CD8-positive, alpha-beta memory T cell (primary cell): Measurements from ENCODE around the gene SLC25A30. TPM values are rescaled to one million over a fixed set of nuclear protein-coding genes. Genes with fewer than 3 reads are reported as not detected.
"Not testable (repeated sequence)": the region's sequence is repeated elsewhere in the genome, so short reads cannot be mapped to it uniquely, and the experiment has no call there.

Experiments
- CTCF ChIA-PET: fragments of 350-600 bp; sonication (Branson Sonifier 250); formaldehyde crosslinking; loops from one replicate; lab custom pipeline; 2021; ENCODE audit warnings: antibody characterized with exemption; lab: Charles Lee
- POLR2A ChIA-PET: fragments of 350-600 bp; sonication (Branson Sonifier 250); formaldehyde crosslinking; loops from one replicate; lab custom pipeline; 2021; ENCODE audit warnings: antibody characterized with exemption; lab: Charles Lee
- DNase-seq, 5 donors: peaks; one replicate each; pipeline versions ENCODE4 v3.0.0 to v3.0.0-alpha.2; 2020 to 2022; ENCODE audit warnings: mixed read lengths in 1 of 5
- H3K27ac ChIP-seq: one replicate; pipeline ENCODE4 v1.7.0; 2013; ENCODE audit warnings: low read depth, mild to moderate bottlenecking, low read length, moderate library complexity
- H3K27me3 ChIP-seq: 2 replicates; pipeline ENCODE4 v1.7.0; 2013; ENCODE audit warnings: low read length, mild to moderate bottlenecking; ENCODE audit not compliant: insufficient read depth, poor library complexity, severe bottlenecking
- H3K36me3 ChIP-seq: 2 replicates; pipeline ENCODE4 v1.7.0; 2013; ENCODE audit warnings: mild to moderate bottlenecking, low read length, moderate library complexity; ENCODE audit not compliant: insufficient read depth
- H3K4me1 ChIP-seq: 2 replicates; pipeline ENCODE4 v1.7.0; 2013; ENCODE audit warnings: mild to moderate bottlenecking, low read length, moderate library complexity; ENCODE audit not compliant: insufficient read depth
- H3K4me3 ChIP-seq: 2 replicates; pipeline ENCODE4 v1.7.0; 2013; ENCODE audit warnings: mild to moderate bottlenecking, low read length
- H3K9me3 ChIP-seq: 2 replicates; pipeline ENCODE4 v1.7.0; 2013; ENCODE audit warnings: mild to moderate bottlenecking, low read length
- H3K27ac Mint-ChIP-seq, 8 donors: one replicate each; pipeline ENCODE4 v1.8.0; 2020 to 2021; ENCODE audit warnings: mixed read lengths in 8 of 8, mild to moderate bottlenecking in 6 of 8, inconsistent platforms in 3 of 8, moderate library complexity in 3 of 8
- H3K27me3 Mint-ChIP-seq, 2 donors: one replicate each; pipeline ENCODE4 v1.8.0; 2020 to 2021; ENCODE audit warnings: mixed read lengths in 2 of 2, mild to moderate bottlenecking in 1 of 2, moderate library complexity in 1 of 2
- H3K36me3 Mint-ChIP-seq, 3 donors: one replicate each; pipeline ENCODE4 v1.8.0; 2020 to 2021; ENCODE audit warnings: mixed read lengths in 3 of 3, inconsistent platforms in 1 of 3, mild to moderate bottlenecking in 1 of 3
- H3K4me1 Mint-ChIP-seq, 3 donors: one replicate each; pipeline ENCODE4 v1.8.0; 2020 to 2021; ENCODE audit warnings: mixed read lengths in 3 of 3, inconsistent platforms in 1 of 3, mild to moderate bottlenecking in 1 of 3
- H3K4me3 Mint-ChIP-seq, 7 donors: one replicate each; pipeline ENCODE4 v1.8.0; 2020 to 2021; ENCODE audit warnings: mixed read lengths in 7 of 7, mild to moderate bottlenecking in 6 of 7, moderate library complexity in 4 of 7, inconsistent platforms in 2 of 7
- H3K9me3 Mint-ChIP-seq, 5 donors: one replicate each; pipeline ENCODE4 v1.8.0; 2020 to 2022; ENCODE audit warnings: mixed read lengths in 5 of 5, mild to moderate bottlenecking in 3 of 5, moderate library complexity in 2 of 5, inconsistent platforms in 1 of 5
- polyA plus RNA-seq: library from polyadenylated mRNA; unstranded; fragments of 300-500 nt; fragmentation: Illumina TruSeq; gene quantifications from one replicate; pipeline ENCODE4 v1.2.3, GENCODE V29; 2021
- total RNA-seq, 2 experiments: library from RNA; stranded (reverse); gene quantifications; one replicate each; pipeline ENCODE4 v1.2.3, GENCODE V29; 2021

The SLC25A30 gene
- total and polyA plus RNA-seq, 3 experiments from 2014 or later: 1.7 to 29.8 (median 27.2) TPM

- H3K27me3 ChIP-seq: no peaks in the 10 kb centered on the region
- Mint-ChIP-seq H3K4me3 (peak overlapping the region in 1 of 7 donors; percentile 86), H3K36me3 (peaks cover 0 to 6% (median 0%) of the 10 kb centered on the region in 3 donors), H3K27ac (peak overlapping the region in 5 of 8 donors; percentile 1 to 75 (median 12)), H3K27me3 (peaks cover 0 to 3% of the 10 kb centered on the region in 2 donors), H3K4me1 (peaks cover 0 to 4% (median 3%) of the 10 kb centered on the region in 3 donors), H3K9me3 (peaks cover 0 to 2% (median 0%) of the 10 kb centered on the region in 5 donors)
- no peaks in the 10 kb centered on the region for H3K36me3 ChIP-seq
- POLR2A ChIA-PET: no interaction called here
- H3K4me1 ChIP-seq: no peaks in the 10 kb centered on the region
- CTCF ChIA-PET: interaction anchor here (1.4 kb wide), 1 partner anchor 51 kb away, joined by 4 read pairs; no protein-coding TSS in a partner anchor
- H3K27ac ChIP-seq: no peak overlapping the region
- no peak overlapping the region for H3K4me3 ChIP-seq
- no peaks in the 10 kb centered on the region for H3K9me3 ChIP-seq
- DNase-seq: no peak
Measured at GRCh38 chr13:45422731-45423292, 4.6 kb upstream of the SLC25A30 start.

- ChIA-PET POLR2A (no interaction called here), CTCF (interaction anchor here (1.0 to 1.2 kb wide), 2 partner anchors 21 to 44 kb away, joined by 3 read pairs; no protein-coding TSS in a partner anchor)
- peaks cover 0 to 15% (median 0%) of the 10 kb centered on the region in 3 donors for H3K36me3 Mint-ChIP-seq
- no peaks in the 10 kb centered on the region for H3K36me3 ChIP-seq
- H3K9me3 Mint-ChIP-seq: peaks cover 0 to 2% (median 0%) of the 10 kb centered on the region in 5 donors
- H3K27ac ChIP-seq: no peak overlapping the region
- no peak overlapping the region for H3K4me3 ChIP-seq
- no peak for DNase-seq
- H3K4me1 Mint-ChIP-seq: peaks cover 17 to 21% (median 17%) of the 10 kb centered on the region in 3 donors
- H3K27ac Mint-ChIP-seq: peak overlapping the region in 6 of 8 donors; percentile 36 to 75 (median 62)
- H3K9me3 ChIP-seq: no peaks in the 10 kb centered on the region
- peaks cover 12% of the 10 kb centered on the region for H3K4me1 ChIP-seq
- peaks cover 0 to 3% of the 10 kb centered on the region in 2 donors for H3K27me3 Mint-ChIP-seq
- H3K27me3 ChIP-seq: no peaks in the 10 kb centered on the region
- peak overlapping the region in 6 of 7 donors; percentile 50 to 79 (median 66) for H3K4me3 Mint-ChIP-seq
Measured at GRCh38 chr13:45419945-45420344, 1.8 kb upstream of the SLC25A30 start.

- CTCF ChIA-PET: interaction anchor here (1.0 kb wide), 1 partner anchor 20 kb away, joined by 3 read pairs; no protein-coding TSS in a partner anchor
- H3K27me3 Mint-ChIP-seq, H3K36me3 ChIP-seq, H3K4me3 ChIP-seq, DNase-seq, POLR2A ChIA-PET, H3K27ac ChIP-seq, H3K27me3 ChIP-seq, H3K9me3 ChIP-seq, H3K9me3 Mint-ChIP-seq: not testable (repeated sequence)
- peaks cover 18% of the 10 kb centered on the region for H3K4me1 ChIP-seq
- Mint-ChIP-seq H3K4me1 (peaks cover 20 to 27% (median 22%) of the 10 kb centered on the region in 3 donors), H3K27ac (peak overlapping the region in 3 of 8 donors; percentile 36 to 64 (median 61)), H3K4me3 (peak overlapping the region in 5 of 7 donors; percentile 13 to 79 (median 39)), H3K36me3 (peaks cover 0 to 18% (median 0%) of the 10 kb centered on the region in 3 donors)
Measured at GRCh38 chr13:45419389-45419788, 1.2 kb upstream of the SLC25A30 start.

- no peak for DNase-seq
- Histone ChIP-seq H3K27ac (peak overlapping the region; percentile 62), H3K4me3 (peak overlapping the region; percentile 96), H3K9me3 (no peaks in the 10 kb centered on the region), H3K27me3 (no peaks in the 10 kb centered on the region), H3K36me3 (peaks cover under 1% of the 10 kb centered on the region), H3K4me1 (peaks cover 37% of the 10 kb centered on the region)
- H3K36me3 Mint-ChIP-seq: peaks cover 0 to 18% (median 0%) of the 10 kb centered on the region in 3 donors
- H3K4me3 Mint-ChIP-seq: peak overlapping the region; percentile 86 to 99 (median 97)
- H3K4me1 Mint-ChIP-seq: peaks cover 29 to 48% (median 42%) of the 10 kb centered on the region in 3 donors
- peaks cover 0 to 3% of the 10 kb centered on the region in 2 donors for H3K27me3 Mint-ChIP-seq
- ChIA-PET POLR2A (interaction anchor here (1.9 to 3.5 kb wide), 5 partner anchors 17 to 76 kb away, joined by 13 to 28 read pairs (median 20); partner anchors contain the start of genes COG3 and TPT1), CTCF (interaction anchor here (1.0 to 2.1 kb wide), 7 partner anchors 12 to 75 kb away, joined by 3 to 11 read pairs (median 4); partner anchors contain the start of gene COG3)
- H3K9me3 Mint-ChIP-seq: peaks cover 0 to 2% (median 0%) of the 10 kb centered on the region in 5 donors
- peak overlapping the region; percentile 91 to 99 (median 95) for H3K27ac Mint-ChIP-seq
Measured at GRCh38 chr13:45416516-45417128, 1.6 kb downstream of the SLC25A30 start.

- Histone ChIP-seq H3K9me3 (no peaks in the 10 kb centered on the region), H3K36me3 (peaks cover 6% of the 10 kb centered on the region), H3K4me1 (peaks cover 37% of the 10 kb centered on the region), H3K4me3 (no peak overlapping the region), H3K27ac (no peak overlapping the region), H3K27me3 (no peaks in the 10 kb centered on the region)
- Mint-ChIP-seq H3K4me1 (peaks cover 33 to 55% (median 50%) of the 10 kb centered on the region in 3 donors), H3K27ac (peak overlapping the region in 7 of 8 donors; percentile 17 to 72 (median 47)), H3K4me3 (peak overlapping the region in 3 of 7 donors; percentile 45 to 71 (median 63)), H3K36me3 (peaks cover 0 to 33% (median 5%) of the 10 kb centered on the region in 3 donors), H3K9me3 (peaks cover 0 to 2% (median 0%) of the 10 kb centered on the region in 5 donors), H3K27me3 (peaks cover 0 to 3% of the 10 kb centered on the region in 2 donors)
- ChIA-PET POLR2A (interaction anchor here (0.6 kb wide), 1 partner anchor 29 kb away, joined by 3 read pairs; no protein-coding TSS in a partner anchor), CTCF (interaction anchor here (0.7 to 1.6 kb wide), 4 partner anchors 10 to 75 kb away, joined by 3 to 4 read pairs (median 3); no protein-coding TSS in a partner anchor)
- no peak for DNase-seq
Measured at GRCh38 chr13:45415112-45415511, 3.1 kb downstream of the SLC25A30 start.

GRCh38 chr13:45413826-45414307 lies 4.3 kb downstream of the SLC25A30 start:
- DNase-seq: no peak
- Mint-ChIP-seq H3K36me3 (peaks cover 0 to 44% (median 9%) of the 10 kb centered on the region in 3 donors), H3K4me3 (peak overlapping the region in 1 of 7 donors; percentile 27), H3K9me3 (peaks cover 0 to 2% (median 0%) of the 10 kb centered on the region in 5 donors), H3K4me1 (peaks cover 33 to 55% (median 50%) of the 10 kb centered on the region in 3 donors), H3K27me3 (no peaks in the 10 kb centered on the region), H3K27ac (peak overlapping the region in 1 of 8 donors; percentile 12)
- Histone ChIP-seq H3K36me3 (peaks cover 6% of the 10 kb centered on the region), H3K27me3 (no peaks in the 10 kb centered on the region), H3K4me3 (no peak overlapping the region), H3K4me1 (peaks cover 37% of the 10 kb centered on the region), H3K27ac (no peak overlapping the region), H3K9me3 (no peaks in the 10 kb centered on the region)
- ChIA-PET POLR2A (interaction anchor here (0.8 kb wide), 1 partner anchor 18 kb away, joined by 4 read pairs; no protein-coding TSS in a partner anchor), CTCF (interaction anchor here (0.7 to 1.6 kb wide), 3 partner anchors 9 to 77 kb away, joined by 3 read pairs; no protein-coding TSS in a partner anchor)

- Mint-ChIP-seq H3K27me3 (no peaks in the 10 kb centered on the region), H3K9me3 (no peaks in the 10 kb centered on the region), H3K4me3 (no peak overlapping the region), H3K4me1 (peaks cover 30 to 50% (median 48%) of the 10 kb centered on the region in 3 donors), H3K36me3 (peaks cover 8 to 48% (median 21%) of the 10 kb centered on the region in 3 donors), H3K27ac (no peak overlapping the region)
- ChIA-PET CTCF (interaction anchor here (0.7 to 1.3 kb wide), 2 partner anchors 20 to 42 kb away, joined by 3 to 7 read pairs; no protein-coding TSS in a partner anchor), POLR2A (no interaction called here)
- Histone ChIP-seq H3K36me3 (peaks cover 14% of the 10 kb centered on the region), H3K9me3 (no peaks in the 10 kb centered on the region), H3K27ac (no peak overlapping the region), H3K27me3 (no peaks in the 10 kb centered on the region), H3K4me1 (peaks cover 37% of the 10 kb centered on the region), H3K4me3 (no peak overlapping the region)
- DNase-seq: no peak
Measured at GRCh38 chr13:45412274-45413049, 5.7 kb downstream of the SLC25A30 start.
